ENCODE results near the gene LINGO3. TPM values are rescaled to one million over a fixed set of nuclear protein-coding genes. Genes with fewer than 3 reads are reported as not detected.

The LINGO3 gene
- total RNA-seq, 1 donor from 2014 or later: 0.60 TPM

GRCh38 chr19:2326699-2327360, 18.9 kb upstream of the LINGO3 start:
- TF ChIP-seq CTCF (IDR thresholded peaks at IDR 0.05; ENCODE audit: unreplicated experiment): no peak
- H3K4me3 Mint-ChIP-seq: peak overlapping the region; percentile 97
- no peaks in the 10 kb centered on the region for H3K27me3 Mint-ChIP-seq (ENCODE audit: low read depth)
- H3K36me3 Mint-ChIP-seq: peaks cover 14% of the 10 kb centered on the region
- H3K9me3 Mint-ChIP-seq: no peaks in the 10 kb centered on the region
- no peak for DNase-seq (ENCODE audit: low spot score in 2 of 2, unreplicated experiment in 2 of 2)
- peaks cover 47% of the 10 kb centered on the region for H3K4me1 Mint-ChIP-seq
- H3K27ac Mint-ChIP-seq: peak overlapping the region; percentile 69

GRCh38 chr19:2325281-2326046, 17.5 kb upstream of the LINGO3 start:
- H3K4me1 Mint-ChIP-seq: peaks cover 33% of the 10 kb centered on the region
- no peak overlapping the region for H3K27ac Mint-ChIP-seq
- DNase-seq (ENCODE audit: low spot score in 2 of 2, unreplicated experiment in 2 of 2): no peak
- peaks cover 14% of the 10 kb centered on the region for H3K36me3 Mint-ChIP-seq
- no peaks in the 10 kb centered on the region for H3K27me3 Mint-ChIP-seq (ENCODE audit: low read depth)
- TF ChIP-seq CTCF (IDR thresholded peaks at IDR 0.05; ENCODE audit: unreplicated experiment): no peak
- no peaks in the 10 kb centered on the region for H3K9me3 Mint-ChIP-seq
- H3K4me3 Mint-ChIP-seq: no peak overlapping the region

GRCh38 chr19:2324220-2324948, 16.4 kb upstream of the LINGO3 start:
- no peak overlapping the region for H3K4me3 Mint-ChIP-seq
- no peaks in the 10 kb centered on the region for H3K27me3 Mint-ChIP-seq (ENCODE audit: low read depth)
- DNase-seq (ENCODE audit: low spot score in 2 of 2, unreplicated experiment in 2 of 2): no peak
- no peaks in the 10 kb centered on the region for H3K9me3 Mint-ChIP-seq
- no peak overlapping the region for H3K27ac Mint-ChIP-seq
- TF ChIP-seq CTCF (IDR thresholded peaks at IDR 0.05; ENCODE audit: unreplicated experiment): no peak
- H3K36me3 Mint-ChIP-seq: peaks cover 14% of the 10 kb centered on the region
- H3K4me1 Mint-ChIP-seq: peaks cover 23% of the 10 kb centered on the region

GRCh38 chr19:2323707-2324106, 15.8 kb upstream of the LINGO3 start:
- Mint-ChIP-seq H3K4me3 (no peak overlapping the region), H3K36me3 (peaks cover 14% of the 10 kb centered on the region), H3K27me3 (ENCODE audit: low read depth) (no peaks in the 10 kb centered on the region), H3K9me3 (no peaks in the 10 kb centered on the region), H3K4me1 (peaks cover 19% of the 10 kb centered on the region), H3K27ac (no peak overlapping the region)
- DNase-seq (ENCODE audit: low spot score in 2 of 2, unreplicated experiment in 2 of 2): no peak
- TF ChIP-seq CTCF (IDR thresholded peaks at IDR 0.05; ENCODE audit: unreplicated experiment): no peak

- TF ChIP-seq CTCF (IDR thresholded peaks at IDR 0.05; ENCODE audit: unreplicated experiment): no peak
- H3K4me3 Mint-ChIP-seq: no peak overlapping the region
- no peak for DNase-seq (ENCODE audit: low spot score in 2 of 2, unreplicated experiment in 2 of 2)
- no peaks in the 10 kb centered on the region for H3K9me3 Mint-ChIP-seq
- no peaks in the 10 kb centered on the region for H3K27me3 Mint-ChIP-seq (ENCODE audit: low read depth)
- peaks cover 14% of the 10 kb centered on the region for H3K36me3 Mint-ChIP-seq
- no peak overlapping the region for H3K27ac Mint-ChIP-seq
- H3K4me1 Mint-ChIP-seq: peaks cover 6% of the 10 kb centered on the region
Measured at GRCh38 chr19:2321565-2322283, 13.8 kb upstream of the LINGO3 start.
